ENCODE results near the gene GNMT.
"Not testable (repeated sequence)": the region's sequence is repeated elsewhere in the genome, so short reads cannot be mapped to it uniquely, and the experiment has no call there.

Gene GNMT

DNA sequence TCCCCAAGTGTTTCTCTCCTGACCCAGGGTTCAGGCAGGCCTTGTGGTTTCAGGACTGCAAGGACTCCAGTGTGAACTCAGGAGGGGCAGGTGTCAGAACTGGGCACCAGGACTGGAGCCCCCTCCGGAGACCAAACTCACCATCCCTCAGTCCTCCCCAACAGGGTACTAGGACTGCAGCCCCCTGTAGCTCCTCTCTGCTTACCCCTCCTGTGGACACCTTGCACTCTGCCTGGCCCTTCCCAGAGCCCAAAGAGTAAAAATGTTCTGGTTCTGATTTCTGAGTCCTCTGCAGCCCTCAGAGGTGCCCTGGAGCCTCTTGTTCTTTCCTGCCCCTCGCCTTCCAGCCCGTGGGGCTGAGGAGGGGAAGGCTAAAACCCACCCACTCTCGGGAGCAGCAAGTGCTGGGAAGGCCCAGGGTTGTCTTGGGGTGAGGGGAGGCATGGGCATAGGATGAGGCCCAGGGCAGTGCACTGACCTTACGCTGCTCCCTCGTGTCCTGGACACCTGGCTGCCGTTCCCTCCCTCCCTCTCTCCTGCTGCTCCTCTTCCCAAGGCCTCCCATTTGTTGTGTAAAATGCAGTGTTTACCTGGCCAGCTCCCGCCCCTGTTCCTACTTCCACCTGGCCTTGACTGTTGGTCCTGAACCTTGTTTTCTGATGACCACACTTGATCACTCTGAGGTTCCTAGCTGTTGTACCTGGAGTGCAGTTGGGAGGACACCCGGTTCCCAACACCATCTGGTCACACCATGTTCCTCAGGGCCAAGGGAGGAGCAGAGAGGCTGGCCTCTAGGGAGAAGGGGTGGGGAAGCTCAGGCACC is 21.4 kb upstream of the GNMT start:
- no peak for DNase-seq
- H3K79me1 ChIP-seq (ENCODE audit: low read length) = peaks cover 4% of the 10 kb centered on the region
- no peak overlapping the region for H3K23ac ChIP-seq (ENCODE audit: low read length)
- H3K4ac ChIP-seq (ENCODE audit: low read depth, low read length) = no peak overlapping the region
- peaks cover 3% of the 10 kb centered on the region for H3K79me2 ChIP-seq (ENCODE audit: control insufficient read depth, insufficient read depth, low read length)
- H3K4me1 ChIP-seq (ENCODE audit: control insufficient read depth, low read depth, low read length) = no peaks in the 10 kb centered on the region
- no peak overlapping the region for H4K8ac ChIP-seq (ENCODE audit: low read depth, low read length)
- H3K18ac ChIP-seq (ENCODE audit: low read length) = no peak overlapping the region
- no peak overlapping the region for H2AK5ac ChIP-seq (ENCODE audit: low read length)
- H2BK5ac ChIP-seq (ENCODE audit: low read length) = no peak overlapping the region
- H3K4me2 ChIP-seq (ENCODE audit: low read length) = no peak overlapping the region
- H3K4me3 ChIP-seq (ENCODE audit: low read length) = no peak overlapping the region
- H3K27me3 ChIP-seq (ENCODE audit: insufficient read depth, low read length, poor library complexity) = no peaks in the 10 kb centered on the region
- WGBS (ENCODE audit: extremely low coverage, insufficient coverage, low lambda C conversion rate) = no CpG with 5 or more reads among the region's 9 CpGs
- no peak overlapping the region for H2BK120ac ChIP-seq (ENCODE audit: low read depth, low read length)
- no peak overlapping the region for H3K9ac ChIP-seq (ENCODE audit: low read length)
- H2BK15ac ChIP-seq (replicated peaks; ENCODE audit: low read depth) = no peak overlapping the region
- H3K36me3 ChIP-seq (ENCODE audit: control insufficient read depth, insufficient read depth, low read length) = peaks cover 6% of the 10 kb centered on the region
- H4K5ac ChIP-seq (ENCODE audit: low read length) = no peak overlapping the region
- H3K56ac ChIP-seq (ENCODE audit: low read length) = no peak overlapping the region
- H3K27ac ChIP-seq (ENCODE audit: low read depth, low read length) = no peak overlapping the region

- Histone ChIP-seq H3K4me1 (ENCODE audit: control insufficient read depth, low read depth, low read length) (no peaks in the 10 kb centered on the region), H3K79me1 (ENCODE audit: low read length) (peaks cover 1% of the 10 kb centered on the region), H4K8ac (ENCODE audit: low read depth, low read length) (no peak overlapping the region), H3K4me3 (ENCODE audit: low read length) (no peak overlapping the region), H3K56ac (ENCODE audit: low read length) (no peak overlapping the region), H2BK15ac (replicated peaks; ENCODE audit: low read depth) (no peak overlapping the region), H4K5ac (ENCODE audit: low read length) (no peak overlapping the region), H2BK120ac (ENCODE audit: low read depth, low read length) (no peak overlapping the region), H2BK5ac (ENCODE audit: low read length) (no peak overlapping the region), H3K79me2 (ENCODE audit: control insufficient read depth, insufficient read depth, low read length) (no peaks in the 10 kb centered on the region), H3K18ac (ENCODE audit: low read length) (no peak overlapping the region), H3K27ac (ENCODE audit: low read depth, low read length) (no peak overlapping the region), H3K9ac (ENCODE audit: low read length) (no peak overlapping the region), H3K4me2 (ENCODE audit: low read length) (no peak overlapping the region), H3K27me3 (ENCODE audit: insufficient read depth, low read length, poor library complexity) (no peaks in the 10 kb centered on the region), H3K4ac (ENCODE audit: low read depth, low read length) (no peak overlapping the region), H3K36me3 (ENCODE audit: control insufficient read depth, insufficient read depth, low read length) (peaks cover 4% of the 10 kb centered on the region), H2AK5ac (ENCODE audit: low read length) (no peak overlapping the region), H3K23ac (ENCODE audit: low read length) (no peak overlapping the region)
- no peak for DNase-seq
- no CpG with 5 or more reads among the region's 4 CpGs for WGBS (ENCODE audit: extremely low coverage, insufficient coverage, low lambda C conversion rate)
These were observed 20.8 kb upstream of the GNMT start for GRCh38 chr6:42939810-42940167.

GRCh38 chr6:42940493-42941045 is 20.0 kb upstream of the GNMT start:
- no peak overlapping the region for H2BK5ac ChIP-seq (ENCODE audit: low read length)
- no CpG with 5 or more reads among the region's 6 CpGs for WGBS (ENCODE audit: extremely low coverage, insufficient coverage, low lambda C conversion rate)
- H2AK5ac ChIP-seq (ENCODE audit: low read length) = no peak overlapping the region
- H3K79me1 ChIP-seq (ENCODE audit: low read length) = peaks cover 1% of the 10 kb centered on the region
- H3K4ac ChIP-seq (ENCODE audit: low read depth, low read length) = no peak overlapping the region
- H3K18ac ChIP-seq (ENCODE audit: low read length) = no peak overlapping the region
- H2BK15ac ChIP-seq (replicated peaks; ENCODE audit: low read depth) = no peak overlapping the region
- H3K4me3 ChIP-seq (ENCODE audit: low read length) = no peak overlapping the region
- no peak overlapping the region for H3K23ac ChIP-seq (ENCODE audit: low read length)
- H4K5ac ChIP-seq (ENCODE audit: low read length) = no peak overlapping the region
- no peak overlapping the region for H3K27ac ChIP-seq (ENCODE audit: low read depth, low read length)
- DNase-seq = no peak
- H2BK120ac ChIP-seq (ENCODE audit: low read depth, low read length) = no peak overlapping the region
- H3K27me3 ChIP-seq (ENCODE audit: insufficient read depth, low read length, poor library complexity) = no peaks in the 10 kb centered on the region
- no peak overlapping the region for H3K9ac ChIP-seq (ENCODE audit: low read length)
- no peaks in the 10 kb centered on the region for H3K4me1 ChIP-seq (ENCODE audit: control insufficient read depth, low read depth, low read length)
- no peak overlapping the region for H3K4me2 ChIP-seq (ENCODE audit: low read length)
- H3K56ac ChIP-seq (ENCODE audit: low read length) = no peak overlapping the region
- H3K79me2 ChIP-seq (ENCODE audit: control insufficient read depth, insufficient read depth, low read length) = no peaks in the 10 kb centered on the region
- no peak overlapping the region for H4K8ac ChIP-seq (ENCODE audit: low read depth, low read length)
- H3K36me3 ChIP-seq (ENCODE audit: control insufficient read depth, insufficient read depth, low read length) = peaks cover 4% of the 10 kb centered on the region

- H3K18ac ChIP-seq (ENCODE audit: low read length); H2BK120ac ChIP-seq (ENCODE audit: low read depth, low read length); H2BK15ac ChIP-seq (replicated peaks; ENCODE audit: low read depth); H3K36me3 ChIP-seq (ENCODE audit: control insufficient read depth, insufficient read depth, low read length); H3K79me1 ChIP-seq (ENCODE audit: low read length); H3K79me2 ChIP-seq (ENCODE audit: control insufficient read depth, insufficient read depth, low read length); H3K4ac ChIP-seq (ENCODE audit: low read depth, low read length); H3K27ac ChIP-seq (ENCODE audit: low read depth, low read length); H3K56ac ChIP-seq (ENCODE audit: low read length); H3K4me1 ChIP-seq (ENCODE audit: control insufficient read depth, low read depth, low read length); DNase-seq; H3K4me2 ChIP-seq (ENCODE audit: low read length); H2BK5ac ChIP-seq (ENCODE audit: low read length); H3K23ac ChIP-seq (ENCODE audit: low read length); H4K8ac ChIP-seq (ENCODE audit: low read depth, low read length); H3K9ac ChIP-seq (ENCODE audit: low read length); H4K5ac ChIP-seq (ENCODE audit: low read length); H3K27me3 ChIP-seq (ENCODE audit: insufficient read depth, low read length, poor library complexity); H2AK5ac ChIP-seq (ENCODE audit: low read length); H3K4me3 ChIP-seq (ENCODE audit: low read length): not testable (repeated sequence)
- WGBS (ENCODE audit: extremely low coverage, insufficient coverage, low lambda C conversion rate) = no CpG with 5 or more reads among the region's 5 CpGs
These were observed 19.2 kb upstream of the GNMT start for GRCh38 chr6:42941356-42941755.

- Histone ChIP-seq H4K5ac (ENCODE audit: low read length) (no peak overlapping the region), H3K23ac (ENCODE audit: low read length) (no peak overlapping the region), H3K4me2 (ENCODE audit: low read length) (no peak overlapping the region), H4K8ac (ENCODE audit: low read depth, low read length) (no peak overlapping the region), H3K36me3 (ENCODE audit: control insufficient read depth, insufficient read depth, low read length) (peaks cover 1% of the 10 kb centered on the region), H2AK5ac (ENCODE audit: low read length) (no peak overlapping the region), H3K79me1 (ENCODE audit: low read length) (no peaks in the 10 kb centered on the region), H3K56ac (ENCODE audit: low read length) (no peak overlapping the region), H3K4ac (ENCODE audit: low read depth, low read length) (no peak overlapping the region), H2BK120ac (ENCODE audit: low read depth, low read length) (no peak overlapping the region), H2BK15ac (replicated peaks; ENCODE audit: low read depth) (no peak overlapping the region), H3K27me3 (ENCODE audit: insufficient read depth, low read length, poor library complexity) (no peaks in the 10 kb centered on the region), H3K79me2 (ENCODE audit: control insufficient read depth, insufficient read depth, low read length) (no peaks in the 10 kb centered on the region), H3K27ac (ENCODE audit: low read depth, low read length) (no peak overlapping the region), H3K9ac (ENCODE audit: low read length) (no peak overlapping the region), H2BK5ac (ENCODE audit: low read length) (no peak overlapping the region), H3K4me1 (ENCODE audit: control insufficient read depth, low read depth, low read length) (no peaks in the 10 kb centered on the region), H3K18ac (ENCODE audit: low read length) (no peak overlapping the region), H3K4me3 (ENCODE audit: low read length) (no peak overlapping the region)
- no peak for DNase-seq
- WGBS (ENCODE audit: extremely low coverage, insufficient coverage, low lambda C conversion rate) = no CpG with 5 or more reads among the region's 7 CpGs
These were observed 18.1 kb upstream of the GNMT start for GRCh38 chr6:42942444-42942843.

DNA sequence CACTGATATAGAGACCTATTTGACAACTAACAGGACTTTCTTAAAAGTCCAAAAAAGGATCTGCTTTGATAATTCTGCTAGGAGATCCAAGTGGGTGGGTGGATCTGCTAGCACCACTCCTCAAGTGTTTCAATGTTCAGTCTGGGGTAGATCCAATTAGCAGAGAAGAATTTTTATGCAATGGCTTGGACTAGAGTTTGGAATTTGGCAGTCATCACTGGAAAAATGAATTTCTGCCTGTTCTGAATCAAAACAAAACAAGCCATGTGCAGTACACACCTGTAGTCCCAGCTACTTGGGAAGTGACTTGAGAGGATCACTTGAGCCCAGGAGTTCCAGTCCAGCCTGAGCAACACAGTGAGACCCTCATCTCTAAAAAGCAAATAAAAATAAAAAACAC is 12.6 kb upstream of the GNMT start:
- H3K79me1 ChIP-seq (ENCODE audit: low read length) = no peaks in the 10 kb centered on the region
- no peak overlapping the region for H3K23ac ChIP-seq (ENCODE audit: low read length)
- no peaks in the 10 kb centered on the region for H3K36me3 ChIP-seq (ENCODE audit: control insufficient read depth, insufficient read depth, low read length)
- no peak overlapping the region for H3K4me3 ChIP-seq (ENCODE audit: low read length)
- H3K4me2 ChIP-seq (ENCODE audit: low read length) = no peak overlapping the region
- no peak overlapping the region for H2BK5ac ChIP-seq (ENCODE audit: low read length)
- H3K4me1 ChIP-seq (ENCODE audit: control insufficient read depth, low read depth, low read length) = no peaks in the 10 kb centered on the region
- H3K79me2 ChIP-seq (ENCODE audit: control insufficient read depth, insufficient read depth, low read length) = no peaks in the 10 kb centered on the region
- H2AK5ac ChIP-seq (ENCODE audit: low read length) = no peak overlapping the region
- DNase-seq = no peak
- no peak overlapping the region for H2BK120ac ChIP-seq (ENCODE audit: low read depth, low read length)
- H4K5ac ChIP-seq (ENCODE audit: low read length) = no peak overlapping the region
- H3K56ac ChIP-seq (ENCODE audit: low read length) = no peak overlapping the region
- no peak overlapping the region for H3K4ac ChIP-seq (ENCODE audit: low read depth, low read length)
- H3K18ac ChIP-seq (ENCODE audit: low read length) = no peak overlapping the region
- no peak overlapping the region for H4K8ac ChIP-seq (ENCODE audit: low read depth, low read length)
- H3K9ac ChIP-seq (ENCODE audit: low read length) = no peak overlapping the region
- H3K27ac ChIP-seq (ENCODE audit: low read depth, low read length) = no peak overlapping the region
- H2BK15ac ChIP-seq (replicated peaks; ENCODE audit: low read depth) = no peak overlapping the region
- H3K27me3 ChIP-seq (ENCODE audit: insufficient read depth, low read length, poor library complexity) = no peaks in the 10 kb centered on the region

All from mesendoderm (in vitro differentiated cells).